AG10803 (cell line): Measurements from ENCODE around the gene BCL11A.

ENCODE experiments used
- DNase-seq: peaks from one replicate; pipeline ENCODE4 v3.0.0; 2010; ENCODE audit warnings: low read depth
- H3K4me3 ChIP-seq: 2 replicates; pipeline ENCODE4 v1.5.1; 2011; ENCODE audit warnings: mild to moderate bottlenecking, low read length, control low read depth
- TF ChIP-seq, protein P1 (sequence below): conservative IDR thresholded peaks from 2 replicates; pipeline ENCODE4 v1.5.1; 2011; ENCODE audit warnings: mild to moderate bottlenecking, low read length, control low read depth, inconsistent platforms

The BCL11A gene

DNA sequence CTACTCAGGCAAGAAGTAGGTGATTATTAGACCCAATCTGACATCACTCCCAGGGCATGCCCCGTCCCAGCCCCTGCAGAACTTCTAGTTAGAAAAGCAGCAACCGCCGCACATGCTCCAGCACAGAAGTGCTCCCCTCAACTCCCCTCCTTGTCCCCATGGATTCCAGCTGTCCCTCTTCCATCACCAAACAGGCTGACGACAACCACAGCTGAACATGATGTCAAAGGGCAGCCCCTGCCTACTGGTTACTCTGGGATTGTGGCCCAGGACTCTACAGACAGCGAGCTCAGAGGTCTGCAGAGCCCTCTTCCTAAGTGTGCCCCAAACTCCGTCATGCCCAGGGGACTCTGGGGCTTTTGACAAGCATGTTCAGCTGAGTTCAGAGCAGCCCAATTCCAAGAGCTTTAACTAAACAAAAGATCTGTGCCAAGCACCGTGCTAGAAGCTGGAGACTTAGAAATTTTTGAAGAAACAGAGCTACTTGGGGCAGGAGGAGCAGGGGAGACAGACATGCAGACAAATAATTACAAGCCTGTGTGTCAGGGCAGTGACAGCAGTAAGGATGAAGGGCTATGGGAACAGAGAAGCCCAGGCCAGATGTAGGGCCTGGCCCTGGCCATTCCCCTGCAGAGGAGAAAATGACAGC is 148.1 kb downstream of the BCL11A start:
- no peak for DNase-seq
- no peak overlapping the region for H3K4me3 ChIP-seq
- TF ChIP-seq, protein P1, sequence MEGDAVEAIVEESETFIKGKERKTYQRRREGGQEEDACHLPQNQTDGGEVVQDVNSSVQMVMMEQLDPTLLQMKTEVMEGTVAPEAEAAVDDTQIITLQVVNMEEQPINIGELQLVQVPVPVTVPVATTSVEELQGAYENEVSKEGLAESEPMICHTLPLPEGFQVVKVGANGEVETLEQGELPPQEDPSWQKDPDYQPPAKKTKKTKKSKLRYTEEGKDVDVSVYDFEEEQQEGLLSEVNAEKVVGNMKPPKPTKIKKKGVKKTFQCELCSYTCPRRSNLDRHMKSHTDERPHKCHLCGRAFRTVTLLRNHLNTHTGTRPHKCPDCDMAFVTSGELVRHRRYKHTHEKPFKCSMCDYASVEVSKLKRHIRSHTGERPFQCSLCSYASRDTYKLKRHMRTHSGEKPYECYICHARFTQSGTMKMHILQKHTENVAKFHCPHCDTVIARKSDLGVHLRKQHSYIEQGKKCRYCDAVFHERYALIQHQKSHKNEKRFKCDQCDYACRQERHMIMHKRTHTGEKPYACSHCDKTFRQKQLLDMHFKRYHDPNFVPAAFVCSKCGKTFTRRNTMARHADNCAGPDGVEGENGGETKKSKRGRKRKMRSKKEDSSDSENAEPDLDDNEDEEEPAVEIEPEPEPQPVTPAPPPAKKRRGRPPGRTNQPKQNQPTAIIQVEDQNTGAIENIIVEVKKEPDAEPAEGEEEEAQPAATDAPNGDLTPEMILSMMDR = no peak
